PC-9 (cell line): ENCODE measurements around the gene SPP2. TPM values are rescaled to one million over a fixed set of nuclear protein-coding genes. Genes with fewer than 3 reads are reported as not detected.

ENCODE experiments used
- BruUV-seq: library from RNA; stranded (reverse); fragments of 400-500 nt; replicated peaks from 2 replicates; lab custom pipeline; 2021; lab: Mats Ljungman, UMichigan
- CTCF ChIA-PET: fragments of 300-600 bp; sonication (Branson Sonifier 250); formaldehyde crosslinking; loops from one replicate; lab custom pipeline; 2022; ENCODE audit warnings: antibody characterized with exemption; lab: Charles Lee
- POLR2A ChIA-PET: fragments of 300-600 bp; sonication (Branson Sonifier 250); formaldehyde crosslinking; loops from one replicate; lab custom pipeline; 2022; ENCODE audit warnings: antibody characterized with exemption; ENCODE audit not compliant: unreplicated experiment; lab: Charles Lee
- DNase-seq, 2 experiments: peaks; one replicate each; pipeline versions ENCODE4 v3.0.0 to v3.0.0-alpha.2; 2015 to 2022; ENCODE audit warnings: mixed read lengths in 1 of 2
- H2AFZ ChIP-seq: fragments of 200-600 bp; sonication (generic); 2 replicates; pipeline ENCODE4 v1.8.1; 2017; ENCODE audit warnings: antibody characterized with exemption
- H3F3A ChIP-seq: fragments of 200-600 bp; sonication (generic); 2 replicates; pipeline ENCODE4 v1.8.1; 2017; ENCODE audit warnings: antibody characterized with exemption, mild to moderate bottlenecking, low read depth; ENCODE audit not compliant: insufficient read depth
- H3K27ac ChIP-seq: fragments of 200-600 bp; sonication (generic); 2 replicates; pipeline ENCODE4 v1.6.1; 2016; ENCODE audit warnings: mixed run types
- H3K27me3 ChIP-seq: fragments of 200-600 bp; sonication (generic); 2 replicates; pipeline ENCODE4 v1.6.1; 2016; ENCODE audit warnings: low read depth, mixed run types; ENCODE audit not compliant: insufficient read depth
- H3K36me3 ChIP-seq: fragments of 200-600 bp; sonication (generic); 2 replicates; pipeline ENCODE4 v1.6.1; 2016; ENCODE audit warnings: low read depth, mixed run types
- H3K4me1 ChIP-seq: fragments of 200-600 bp; sonication (generic); replicated peaks from 2 replicates; pipeline ENCODE4 v1.6.1; 2016; ENCODE audit warnings: mixed run types; ENCODE audit not compliant: insufficient read depth
- H3K4me2 ChIP-seq: fragments of 200-600 bp; sonication (generic); 2 replicates; pipeline ENCODE4 v1.6.1; 2017; ENCODE audit warnings: mixed run types
- H3K4me3 ChIP-seq: fragments of 200-600 bp; sonication (generic); 2 replicates; pipeline ENCODE4 v1.6.1; 2016; ENCODE audit warnings: mixed run types
- H3K79me2 ChIP-seq: fragments of 200-600 bp; sonication (generic); 2 replicates; pipeline ENCODE4 v1.6.1; 2017; ENCODE audit warnings: low read depth, mixed run types
- H3K9me2 ChIP-seq: fragments of 200-600 bp; sonication (generic); 2 replicates; pipeline ENCODE4 v1.8.1; 2017; ENCODE audit warnings: mild to moderate bottlenecking; ENCODE audit not compliant: insufficient read depth
- H3K9me3 ChIP-seq: fragments of 200-600 bp; sonication (generic); 2 replicates; pipeline ENCODE4 v1.8.1; 2016; ENCODE audit warnings: low read depth; ENCODE audit not compliant: insufficient read depth
- H4K20me1 ChIP-seq: fragments of 200-600 bp; sonication (generic); 2 replicates; pipeline ENCODE4 v1.8.1; 2017; ENCODE audit not compliant: insufficient read depth
- CTCF ChIP-seq: fragments of 200-600 bp; sonication (generic); conservative IDR thresholded peaks from 2 replicates; pipeline ENCODE4 v1.6.1; 2017; ENCODE audit warnings: mixed run types, antibody characterized with exemption, mild to moderate bottlenecking, moderate library complexity
- EZH2 ChIP-seq: fragments of 200-600 bp; sonication (generic); IDR thresholded peaks from 2 replicates; pipeline ENCODE4 v1.8.0; 2017; ENCODE audit warnings: antibody characterized with exemption, low read depth
- intact Hi-C: fragments of 100-400 bp; cut with micrococcal nuclease; formaldehyde crosslinking; loops from one replicate; pipeline ENCODE4 v1.10.0; 2022; ENCODE audit not compliant: unreplicated experiment
- total RNA-seq: library from RNA; stranded (reverse); gene quantifications from 2 replicates; pipeline ENCODE4 v1.2.3, GENCODE V29; 2021

SPP2 gene
- total RNA-seq, 1 experiment from 2014 or later: not detected

- Histone ChIP-seq H3K9me3 (no peaks in the 10 kb centered on the region), H3K27me3 (no peaks in the 10 kb centered on the region), H4K20me1 (0 out of 2 replicates have a peak, but pooled peaks cover 3% of the 10 kb centered on the region), H3K4me3 (no peak overlapping the region), H3K4me1 (no peaks in the 10 kb centered on the region), H3K4me2 (no peak overlapping the region), H3K9me2 (no peaks in the 10 kb centered on the region), H3F3A (no peaks in the 10 kb centered on the region), H2AFZ (no peak overlapping the region), H3K36me3 (no peaks in the 10 kb centered on the region), H3K27ac (no peak overlapping the region), H3K79me2 (no peaks in the 10 kb centered on the region)
- ChIA-PET CTCF (interaction anchor here (0.7 kb wide), 1 partner anchor 200 kb away, joined by 7 read pairs; no protein-coding TSS in a partner anchor), POLR2A (no interaction called here)
- intact Hi-C loops: no loop called here
- no peak for DNase-seq
- TF ChIP-seq CTCF: no peak
- TF ChIP-seq EZH2: no peak
- no TSS peak for BruUV-seq
These were observed 36.1 kb upstream of the SPP2 start for GRCh38 chr2:234014427-234014826.

GRCh38 chr2:234015861-234016260 lies 34.6 kb upstream of the SPP2 start:
- TF ChIP-seq CTCF (no peak), EZH2 (no peak)
- H4K20me1 ChIP-seq: 0 out of 2 replicates have a peak, but pooled peaks cover 3% of the 10 kb centered on the region
- no peaks in the 10 kb centered on the region for H3K36me3 ChIP-seq
- H3K27ac ChIP-seq: no peak overlapping the region
- CTCF ChIA-PET: no interaction called here
- H2AFZ ChIP-seq: no peak overlapping the region
- H3K79me2 ChIP-seq: no peaks in the 10 kb centered on the region
- no TSS peak for BruUV-seq
- no peaks in the 10 kb centered on the region for H3F3A ChIP-seq
- intact Hi-C loops: no loop called here
- H3K27me3 ChIP-seq: no peaks in the 10 kb centered on the region
- H3K4me2 ChIP-seq: no peak overlapping the region
- no peaks in the 10 kb centered on the region for H3K9me3 ChIP-seq
- no peak for DNase-seq
- POLR2A ChIA-PET: no interaction called here
- no peaks in the 10 kb centered on the region for H3K4me1 ChIP-seq
- H3K4me3 ChIP-seq: no peak overlapping the region
- H3K9me2 ChIP-seq: no peaks in the 10 kb centered on the region

GRCh38 chr2:234019896-234020295 lies 30.6 kb upstream of the SPP2 start:
- DNase-seq: no peak
- BruUV-seq: no TSS peak
- intact Hi-C loops: no loop called here
- Histone ChIP-seq H3K4me1 (no peaks in the 10 kb centered on the region), H4K20me1 (no peaks in the 10 kb centered on the region), H3K9me2 (no peaks in the 10 kb centered on the region), H3F3A (no peaks in the 10 kb centered on the region), H3K27ac (no peak overlapping the region), H3K4me3 (no peak overlapping the region), H2AFZ (no peak overlapping the region), H3K27me3 (no peaks in the 10 kb centered on the region), H3K4me2 (no peak overlapping the region), H3K36me3 (no peaks in the 10 kb centered on the region), H3K79me2 (no peaks in the 10 kb centered on the region), H3K9me3 (no peaks in the 10 kb centered on the region)
- no peak for TF ChIP-seq EZH2
- no peak for TF ChIP-seq CTCF
- CTCF ChIA-PET: no interaction called here
- POLR2A ChIA-PET: no interaction called here
